GM12875 (cell line): ENCODE measurements around the gene CDKN2B-AS1.

Source experiments
- H3K4me3 ChIP-seq: one replicate; pipeline ENCODE4 v1.5.1; 2011; ENCODE audit warnings: low read depth, low read length, control low read depth
- CTCF ChIP-seq: IDR thresholded peaks from 2 replicates; pipeline ENCODE4 v1.5.1; 2011; ENCODE audit warnings: low read depth, mild to moderate bottlenecking, control low read depth, inconsistent platforms, low read length, moderate library complexity, borderline replicate concordance; ENCODE audit not compliant: insufficient read depth

The CDKN2B-AS1 gene

GRCh38 chr9:21982861-21983560 lies 11.6 kb upstream of the CDKN2B-AS1 start:
- no peak for TF ChIP-seq CTCF
- H3K4me3 ChIP-seq = no peak overlapping the region

- H3K4me3 ChIP-seq = no peak overlapping the region
- no peak for TF ChIP-seq CTCF
Observed at GRCh38 chr9:21983561-21983935, 11.0 kb upstream of the CDKN2B-AS1 start.

DNA sequence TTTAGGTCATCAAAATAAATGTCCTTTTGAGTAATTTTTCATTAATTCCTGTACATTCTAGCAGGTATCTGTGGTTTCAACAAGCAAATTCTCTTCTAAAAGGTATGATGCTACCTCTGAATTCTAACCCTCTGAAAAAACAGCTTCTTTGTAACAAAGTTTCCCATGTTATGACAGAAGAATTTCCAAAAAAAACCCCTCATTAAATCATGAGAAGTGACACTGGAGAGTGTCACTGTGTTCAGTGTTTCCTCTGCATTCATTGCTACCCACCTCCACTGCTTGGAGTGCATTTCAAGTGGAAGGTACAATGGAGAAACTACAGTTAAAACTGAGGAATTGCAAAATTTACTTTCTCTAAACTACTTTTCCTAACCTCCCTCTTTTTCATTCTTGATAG lies 10.5 kb upstream of the CDKN2B-AS1 start:
- no peak overlapping the region for H3K4me3 ChIP-seq
- TF ChIP-seq CTCF = no peak

- TF ChIP-seq CTCF = no peak
- no peak overlapping the region for H3K4me3 ChIP-seq
Observed at GRCh38 chr9:21985964-21986667, 8.5 kb upstream of the CDKN2B-AS1 start.

- no peak overlapping the region for H3K4me3 ChIP-seq
- no peak for TF ChIP-seq CTCF
Observed at GRCh38 chr9:21988056-21988990, 6.3 kb upstream of the CDKN2B-AS1 start.

DNA sequence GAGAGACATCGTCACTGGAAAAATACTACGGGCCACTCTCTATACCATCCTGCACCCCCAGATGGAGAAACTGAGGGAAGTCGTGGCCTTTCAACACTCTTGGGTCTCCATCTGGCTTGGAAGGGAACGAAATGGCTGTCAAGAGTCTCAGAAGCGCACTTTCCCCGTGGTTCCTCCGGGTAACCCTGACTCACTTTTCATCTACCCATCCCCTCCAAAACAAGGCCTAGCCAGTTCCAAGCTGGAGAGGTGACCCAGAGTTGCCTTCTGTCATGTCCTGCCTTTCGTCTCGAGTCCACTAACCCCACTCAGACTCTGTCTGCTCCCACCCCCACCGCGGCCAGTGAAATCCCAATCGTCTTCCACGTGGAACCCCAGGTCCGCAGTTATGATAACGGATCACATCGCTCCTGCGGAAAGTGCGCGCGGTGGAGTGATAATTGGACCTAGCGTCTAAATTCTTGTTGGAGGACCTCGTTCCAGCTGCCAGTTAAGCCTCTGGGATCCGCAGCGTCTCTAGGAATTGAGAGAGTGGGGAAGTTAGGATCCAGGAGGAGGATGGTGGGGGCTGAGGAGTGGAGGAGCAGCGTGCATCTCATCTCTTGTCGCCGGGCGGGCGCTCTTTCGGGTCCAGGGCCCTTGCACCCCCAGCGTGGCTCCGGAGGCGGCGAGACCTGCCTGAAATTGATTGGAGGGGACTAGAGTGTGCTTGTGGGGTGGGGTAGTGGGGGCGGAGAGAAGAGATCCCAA lies 5.0 kb upstream of the CDKN2B-AS1 start:
- no peak overlapping the region for H3K4me3 ChIP-seq
- TF ChIP-seq CTCF = no peak
